Subcutaneous abdominal adipose tissue (tissue), 5 donors: ENCODE results near the gene DNAH6.

Experiments used
- H3K27ac ChIP-seq: one replicate; pipeline ENCODE4 v1.7.0; 2013; ENCODE audit warnings: low read depth, mild to moderate bottlenecking, inconsistent platforms, low read length, moderate library complexity
- H3K27me3 ChIP-seq, 5 donors: one replicate each; pipeline ENCODE4 v1.7.0; 2013; ENCODE audit warnings: low read length in 5 of 5, inconsistent platforms in 1 of 5; ENCODE audit not compliant: control insufficient read depth in 5 of 5, insufficient read depth in 4 of 5
- H3K36me3 ChIP-seq, 5 donors: one replicate each; pipeline ENCODE4 v1.7.0; 2013; ENCODE audit warnings: low read length in 5 of 5; ENCODE audit not compliant: control insufficient read depth in 5 of 5, insufficient read depth in 5 of 5
- H3K4me1 ChIP-seq, 5 donors: one replicate each; pipeline ENCODE4 v1.7.0; 2013; ENCODE audit warnings: low read length in 5 of 5, mild to moderate bottlenecking in 3 of 5, moderate library complexity in 1 of 5; ENCODE audit not compliant: control insufficient read depth in 5 of 5, insufficient read depth in 5 of 5
- H3K4me3 ChIP-seq, 5 donors: one replicate each; pipeline ENCODE4 v1.7.0; 2013; ENCODE audit warnings: low read length in 5 of 5, low read depth in 1 of 5
- H3K9ac ChIP-seq, 5 donors: one replicate each; pipeline ENCODE4 v1.7.0; 2013; ENCODE audit warnings: low read length in 5 of 5, mild to moderate bottlenecking in 4 of 5, moderate library complexity in 3 of 5
- H3K9me3 ChIP-seq, 5 donors: one replicate each; pipeline ENCODE4 v1.7.0; 2013; ENCODE audit warnings: low read length in 5 of 5; ENCODE audit not compliant: control insufficient read depth in 5 of 5
- donor health status: healthy.
- donor health status: healthy.
- donor health status: healthy.
- donor health status: healthy.
- donor health status: healthy.

DNAH6 gene

GRCh38 chr2:84686783-84687476 is 170.6 kb downstream of the DNAH6 start:
- no peak overlapping the region for H3K9ac ChIP-seq

GRCh38 chr2:84687498-84688149 is 171.3 kb downstream of the DNAH6 start:
- no peak overlapping the region for H3K9ac ChIP-seq
- H3K9me3 ChIP-seq = no peaks in the 10 kb centered on the region
- H3K36me3 ChIP-seq = no peaks in the 10 kb centered on the region
- no peak overlapping the region for H3K4me3 ChIP-seq
- H3K4me1 ChIP-seq = no peaks in the 10 kb centered on the region
- H3K27ac ChIP-seq = no peak overlapping the region
- no peaks in the 10 kb centered on the region for H3K27me3 ChIP-seq

More at GRCh38 chr2:84686783-84687476, 170.6 kb downstream of the DNAH6 start:
- no peaks in the 10 kb centered on the region for H3K27me3 ChIP-seq
- H3K9me3 ChIP-seq = no peaks in the 10 kb centered on the region
- H3K4me1 ChIP-seq = no peaks in the 10 kb centered on the region
- no peak overlapping the region for H3K4me3 ChIP-seq
- H3K27ac ChIP-seq = no peak overlapping the region
- no peaks in the 10 kb centered on the region for H3K36me3 ChIP-seq

GRCh38 chr2:84690225-84690624 is 173.9 kb downstream of the DNAH6 start:
- H3K9ac ChIP-seq = no peak overlapping the region
- H3K4me3 ChIP-seq = no peak overlapping the region
- no peaks in the 10 kb centered on the region for H3K36me3 ChIP-seq
- H3K9me3 ChIP-seq = no peaks in the 10 kb centered on the region
- H3K27ac ChIP-seq = no peak overlapping the region
- H3K27me3 ChIP-seq = no peaks in the 10 kb centered on the region
- H3K4me1 ChIP-seq = no peaks in the 10 kb centered on the region

GRCh38 chr2:84694088-84694622 is 177.9 kb downstream of the DNAH6 start:
- no peaks in the 10 kb centered on the region for H3K27me3 ChIP-seq
- H3K27ac ChIP-seq = no peak overlapping the region
- H3K4me3 ChIP-seq = no peak overlapping the region
- H3K4me1 ChIP-seq = no peaks in the 10 kb centered on the region
- no peaks in the 10 kb centered on the region for H3K9me3 ChIP-seq
- no peak overlapping the region for H3K9ac ChIP-seq
- no peaks in the 10 kb centered on the region for H3K36me3 ChIP-seq

GRCh38 chr2:84697895-84698294 is 181.6 kb downstream of the DNAH6 start:
- H3K27me3 ChIP-seq = no peaks in the 10 kb centered on the region
- no peak overlapping the region for H3K27ac ChIP-seq
- no peak overlapping the region for H3K9ac ChIP-seq
- no peaks in the 10 kb centered on the region for H3K9me3 ChIP-seq
- no peaks in the 10 kb centered on the region for H3K36me3 ChIP-seq
- H3K4me3 ChIP-seq = no peak overlapping the region
- H3K4me1 ChIP-seq = peaks cover 0 to 1% (median 0%) of the 10 kb centered on the region in 5 donors

- H3K27ac ChIP-seq = no peak overlapping the region
- H3K36me3 ChIP-seq = no peaks in the 10 kb centered on the region
- H3K4me1 ChIP-seq = peaks cover 0 to 6% (median 0%) of the 10 kb centered on the region in 5 donors
- H3K27me3 ChIP-seq = no peaks in the 10 kb centered on the region
- no peaks in the 10 kb centered on the region for H3K9me3 ChIP-seq
- H3K9ac ChIP-seq = no peak overlapping the region
- no peak overlapping the region for H3K4me3 ChIP-seq
Observed at GRCh38 chr2:84700006-84700405, 183.7 kb downstream of the DNAH6 start.

- Histone ChIP-seq H3K9me3 (no peaks in the 10 kb centered on the region), H3K4me3 (no peak overlapping the region), H3K27me3 (no peaks in the 10 kb centered on the region), H3K9ac (no peak overlapping the region), H3K4me1 (peaks cover 0 to 6% (median 0%) of the 10 kb centered on the region in 5 donors), H3K36me3 (no peaks in the 10 kb centered on the region), H3K27ac (no peak overlapping the region)
Observed at GRCh38 chr2:84701880-84702279, 185.6 kb downstream of the DNAH6 start.

GRCh38 chr2:84702941-84703340 is 186.6 kb downstream of the DNAH6 start:
- H3K9me3 ChIP-seq = no peaks in the 10 kb centered on the region
- peaks cover 0 to 6% (median 0%) of the 10 kb centered on the region in 5 donors for H3K4me1 ChIP-seq
- no peak overlapping the region for H3K4me3 ChIP-seq
- no peaks in the 10 kb centered on the region for H3K36me3 ChIP-seq
- H3K9ac ChIP-seq = no peak overlapping the region
- H3K27ac ChIP-seq = no peak overlapping the region
- no peaks in the 10 kb centered on the region for H3K27me3 ChIP-seq

- no peak overlapping the region for H3K27ac ChIP-seq
- no peak overlapping the region for H3K4me3 ChIP-seq
- no peaks in the 10 kb centered on the region for H3K36me3 ChIP-seq
- peaks cover 0 to 6% (median 0%) of the 10 kb centered on the region in 5 donors for H3K4me1 ChIP-seq
- no peaks in the 10 kb centered on the region for H3K9me3 ChIP-seq
- H3K9ac ChIP-seq = no peak overlapping the region
- no peaks in the 10 kb centered on the region for H3K27me3 ChIP-seq
Observed at GRCh38 chr2:84703831-84704230, 187.5 kb downstream of the DNAH6 start.

- Histone ChIP-seq H3K4me1 (peaks cover 0 to 6% (median 0%) of the 10 kb centered on the region in 5 donors), H3K27ac (no peak overlapping the region), H3K9ac (no peak overlapping the region), H3K36me3 (no peaks in the 10 kb centered on the region), H3K4me3 (no peak overlapping the region), H3K9me3 (no peaks in the 10 kb centered on the region), H3K27me3 (no peaks in the 10 kb centered on the region)
Observed at GRCh38 chr2:84704505-84705244, 188.4 kb downstream of the DNAH6 start.
